Measurements from ENCODE around the gene HOXA6.

The HOXA6 gene

DNA sequence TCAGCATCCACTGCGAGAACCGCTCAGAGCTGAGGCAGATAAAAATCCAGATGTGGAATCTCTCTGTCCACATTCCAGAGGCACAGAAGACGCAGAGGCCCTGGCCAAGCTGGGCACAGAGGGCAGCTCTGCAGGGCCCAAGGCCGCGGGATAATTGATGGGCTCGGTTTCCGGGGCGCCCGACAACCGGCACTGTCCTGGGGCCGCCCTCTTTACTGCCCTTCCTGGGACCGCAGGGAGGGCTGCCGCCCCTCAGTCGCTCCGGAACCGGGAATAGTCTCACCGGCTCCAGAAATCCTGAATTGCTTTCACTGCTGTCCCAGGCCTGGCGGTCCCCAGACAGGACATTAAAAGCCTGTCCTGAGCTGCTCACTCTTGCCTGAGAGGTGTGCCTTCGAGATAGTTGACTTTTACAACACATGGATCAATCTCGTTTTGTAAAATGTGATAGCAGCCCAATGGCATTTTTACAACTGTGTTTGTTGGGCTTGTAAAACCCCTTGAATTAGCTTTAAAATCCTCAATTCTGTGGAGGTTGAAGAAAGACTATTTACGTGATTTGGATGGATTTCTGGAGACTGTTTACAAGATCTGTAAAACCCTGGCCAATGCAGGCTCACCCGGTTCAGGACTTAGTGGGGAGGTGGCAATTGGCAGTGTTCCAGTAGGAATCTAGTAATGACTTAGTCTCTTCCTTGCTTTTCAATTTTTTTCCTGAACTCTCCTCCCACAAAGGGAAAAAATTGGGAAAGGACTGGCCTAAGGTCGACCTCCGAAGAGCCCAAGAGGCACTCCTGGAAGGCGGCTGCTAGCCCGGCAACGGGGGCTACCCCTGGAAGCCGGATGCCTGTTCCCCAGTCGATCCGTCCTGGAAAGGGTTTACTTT lies 1.4 kb upstream of the HOXA6 start:
- DNase-seq: no peak

DNA sequence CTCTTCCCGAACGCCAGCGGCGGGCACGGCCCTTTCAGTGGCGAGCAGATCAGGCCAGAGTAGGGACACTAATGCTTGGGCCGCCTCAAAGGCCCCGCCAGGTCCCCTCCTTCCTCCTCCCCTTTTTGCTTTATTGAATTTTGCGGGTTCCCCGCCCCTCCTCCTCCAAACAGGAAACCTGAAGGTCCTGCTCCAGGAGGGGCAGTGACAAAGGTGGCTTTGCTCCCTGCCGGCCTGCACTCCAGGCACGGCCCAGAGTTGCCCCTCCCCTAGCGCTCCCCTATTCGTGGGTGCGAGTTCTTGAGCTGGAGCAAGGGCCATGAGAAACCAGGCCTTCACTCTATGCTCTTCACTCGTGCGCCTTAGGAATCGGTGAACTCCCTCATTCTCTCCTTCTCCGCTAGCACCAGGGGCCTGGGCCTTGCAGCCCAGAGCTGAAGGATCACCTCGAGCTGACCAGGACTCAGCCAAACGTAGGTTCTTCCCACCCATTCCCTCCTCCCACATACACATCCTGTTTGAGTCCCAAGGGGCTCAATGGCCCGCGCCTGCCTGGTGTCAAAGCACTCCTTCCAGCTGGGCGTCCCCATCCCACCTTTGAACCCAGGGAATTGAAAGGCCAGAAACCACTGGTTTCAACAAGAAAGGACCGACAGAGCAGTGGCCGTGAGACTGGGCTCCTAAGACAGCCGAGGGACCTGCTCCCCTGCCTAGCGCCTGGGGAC lies 619 bp upstream of the HOXA6 start:
- no peak for DNase-seq

DNA sequence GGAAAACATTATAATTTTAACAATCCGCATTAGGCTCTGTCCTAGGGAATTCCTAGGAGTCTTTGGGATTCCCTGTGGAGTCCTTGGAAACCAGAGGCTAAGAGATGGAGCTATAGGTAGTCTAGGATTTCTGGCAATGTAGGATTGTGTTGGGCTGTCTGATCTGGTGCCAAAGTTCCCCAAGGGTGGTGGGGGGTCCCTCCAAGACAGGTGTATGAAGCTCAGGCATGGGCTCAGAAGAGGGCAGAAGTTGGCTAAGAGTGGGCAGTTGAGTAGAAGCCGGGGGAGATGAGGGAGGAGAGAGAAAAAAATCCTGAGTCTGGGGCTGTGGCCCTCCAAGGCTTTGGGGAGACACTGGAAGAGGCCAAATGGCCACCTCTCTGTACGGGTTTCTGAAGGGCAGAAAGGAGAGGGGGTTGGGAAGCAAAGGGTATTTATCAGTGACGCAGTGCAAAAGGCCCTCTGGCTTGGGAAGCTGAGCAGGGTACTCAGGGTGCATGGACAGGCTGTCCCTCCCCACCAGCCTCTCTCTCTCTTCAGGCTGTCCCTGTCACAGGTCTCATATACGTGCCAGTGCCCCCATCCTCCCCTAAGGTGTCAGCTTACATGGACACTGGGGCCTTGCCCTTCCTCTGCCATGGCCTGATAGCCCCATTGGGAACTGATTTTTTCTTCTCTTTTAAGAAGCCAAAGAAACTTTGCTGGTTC lies 929 bp downstream of the HOXA6 start:
- DNase-seq: no peak

DNA sequence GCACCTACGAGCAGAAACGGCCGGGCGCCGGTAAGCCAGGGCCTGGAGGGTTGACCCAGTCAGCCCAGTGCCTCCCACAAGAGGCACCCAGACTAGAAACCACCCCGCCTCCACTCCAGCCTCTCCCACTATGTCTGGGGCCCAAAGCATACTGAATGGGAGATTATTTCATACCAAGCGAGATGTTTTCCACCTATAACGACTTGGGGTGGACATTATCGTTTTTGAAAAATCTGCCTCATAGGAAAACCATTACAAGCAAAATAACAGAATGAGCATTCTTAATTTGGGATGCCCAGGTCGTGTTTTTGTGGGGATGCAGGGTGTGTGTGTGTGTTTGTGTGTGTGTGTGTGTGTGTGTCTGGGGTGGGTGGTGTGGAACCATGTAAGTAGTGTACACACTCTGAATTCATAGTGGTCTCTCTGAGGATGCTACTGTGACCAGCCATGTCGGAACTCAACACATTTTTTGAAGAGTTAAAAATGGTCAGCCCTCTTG lies 1.6 kb downstream of the HOXA6 start:
- no peak for DNase-seq

DNA sequence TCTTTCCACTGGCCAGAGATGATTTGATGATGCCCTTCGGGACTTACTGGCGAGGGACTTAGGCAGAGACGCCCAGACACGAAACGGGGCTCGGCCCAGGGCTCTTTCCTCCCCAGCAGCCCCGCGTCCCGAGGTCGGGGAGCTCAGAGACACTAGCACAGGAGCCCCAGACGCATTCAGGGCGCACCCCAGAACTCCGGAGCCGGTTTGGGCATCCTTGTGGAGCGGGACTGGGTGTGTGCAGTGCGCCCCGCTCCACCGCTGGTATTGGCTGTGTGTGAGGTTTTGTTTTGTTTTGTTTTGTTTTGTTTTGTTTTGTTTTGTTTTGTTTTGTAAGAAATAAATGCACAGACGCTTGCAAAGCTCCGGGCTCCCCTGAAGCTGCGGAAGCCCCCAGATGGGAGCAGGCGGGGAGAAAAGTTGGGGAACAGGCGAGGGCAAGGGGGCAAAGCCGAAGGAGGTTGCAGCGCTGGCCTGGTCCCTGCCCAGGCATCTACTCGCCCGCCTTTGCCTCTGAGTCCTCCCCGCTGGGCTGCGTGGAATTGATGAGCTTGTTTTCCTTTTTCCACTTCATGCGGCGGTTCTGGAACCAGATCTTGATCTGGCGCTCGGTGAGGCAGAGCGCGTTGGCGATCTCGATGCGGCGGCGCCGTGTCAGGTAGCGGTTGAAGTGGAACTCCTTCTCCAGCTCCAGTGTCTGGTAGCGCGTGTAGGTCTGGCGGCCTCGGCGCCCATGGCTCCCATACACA lies 2.2 kb downstream of the HOXA6 start:
- DNase-seq: no peak

DNA sequence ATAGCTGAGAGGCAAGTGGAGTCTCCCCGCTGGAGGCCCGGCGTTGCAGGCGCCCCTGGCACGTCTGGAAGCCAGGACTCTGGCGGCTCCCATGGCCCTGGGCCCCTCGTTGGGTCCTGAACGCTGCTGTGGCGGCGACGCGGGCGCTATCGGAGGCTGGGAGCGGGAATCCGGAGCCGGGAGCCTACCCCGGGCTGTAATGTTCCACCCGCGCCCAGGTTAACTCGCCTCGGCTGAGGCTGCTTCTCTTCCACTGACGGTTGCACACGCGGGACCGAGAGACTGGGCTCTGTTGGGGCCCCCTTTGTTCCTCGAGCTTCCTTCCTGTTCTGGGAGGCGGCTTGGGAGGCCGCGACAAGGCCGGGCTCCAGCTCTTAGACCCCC lies 2.8 kb downstream of the HOXA6 start:
- DNase-seq: no peak

DNA sequence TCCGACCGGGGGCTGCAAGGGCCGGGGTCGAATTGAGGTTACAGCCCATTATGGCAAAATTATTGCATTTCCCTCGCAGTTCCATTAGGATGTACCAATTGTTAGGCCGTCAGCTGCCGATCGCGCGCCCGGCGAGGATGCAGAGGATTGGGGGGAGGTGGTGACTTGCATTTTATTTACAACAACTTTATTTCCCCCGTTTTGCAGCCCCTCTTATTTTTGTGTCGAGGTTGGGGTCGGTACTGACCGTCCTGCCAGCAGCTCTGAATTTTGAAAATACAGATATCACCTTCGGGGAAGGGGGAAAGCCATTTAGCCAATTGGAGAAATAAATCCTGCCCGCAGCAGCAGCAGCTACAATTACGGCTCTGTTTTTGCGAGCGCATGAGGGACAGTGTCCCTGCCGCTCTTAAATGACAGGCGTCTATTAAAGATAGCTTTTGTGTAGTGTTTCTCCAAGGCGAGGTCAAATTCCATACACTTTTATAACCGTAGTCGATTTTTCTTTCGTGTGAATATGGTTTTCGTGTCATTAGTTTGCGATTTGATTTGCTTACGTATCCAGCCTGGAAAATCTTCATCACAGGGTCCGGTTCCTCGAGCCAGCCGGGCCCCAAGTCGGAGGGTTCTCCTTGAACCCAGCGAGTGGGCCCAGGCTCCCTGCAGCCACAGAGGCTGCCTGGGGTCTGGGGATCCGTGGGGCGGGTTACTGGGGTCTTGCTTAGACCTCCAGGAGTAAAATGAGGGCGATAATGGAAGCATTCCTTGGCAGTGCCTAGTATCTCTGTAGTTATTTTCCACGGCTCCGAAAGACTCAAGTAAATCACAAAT lies 3.4 kb downstream of the HOXA6 start:
- no peak for DNase-seq

DNA sequence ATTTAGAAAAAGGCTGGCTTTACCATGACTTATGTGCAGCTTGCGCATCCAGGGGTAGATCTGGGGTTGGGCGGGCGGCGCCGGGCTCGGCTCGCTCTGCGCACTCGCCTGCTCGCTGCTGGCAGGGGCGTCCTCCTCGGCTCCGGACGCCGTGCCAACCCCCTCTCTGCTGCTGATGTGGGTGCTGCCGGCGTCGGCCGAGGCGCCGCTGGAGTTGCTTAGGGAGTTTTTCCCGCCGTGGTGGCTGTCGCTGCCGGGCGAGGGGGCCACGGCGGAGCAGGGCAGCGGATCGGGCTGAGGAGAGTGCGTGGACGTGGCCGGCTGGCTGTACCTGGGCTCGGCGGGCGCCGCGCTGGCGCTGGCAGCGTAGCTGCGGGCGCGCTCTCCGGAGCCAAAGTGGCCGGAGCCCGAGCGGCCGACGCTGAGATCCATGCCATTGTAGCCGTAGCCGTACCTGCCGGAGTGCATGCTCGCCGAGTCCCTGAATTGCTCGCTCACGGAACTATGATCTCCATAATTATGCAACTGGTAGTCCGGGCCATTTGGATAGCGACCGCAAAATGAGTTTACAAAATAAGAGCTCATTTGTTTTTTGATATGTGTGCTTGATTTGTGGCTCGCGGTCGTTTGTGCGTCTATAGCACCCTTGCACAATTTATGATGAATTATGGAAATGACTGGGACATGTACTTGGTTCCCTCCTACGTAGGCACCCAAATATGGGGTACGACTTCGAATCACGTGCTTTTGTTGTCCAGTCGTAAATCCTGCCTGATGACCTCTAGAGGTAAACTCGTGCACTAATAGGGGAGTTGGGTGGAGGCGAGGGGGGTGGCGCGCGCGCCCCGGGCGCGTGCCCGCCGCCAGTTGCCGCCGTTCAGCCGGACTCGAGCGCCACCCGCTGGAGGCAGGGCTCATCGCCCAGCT lies 4.3 kb downstream of the HOXA6 start, which contains the start of gene HOXA5:
Gene HOXA5, minus strand, starts transcription at position 659 of the 927 bp plus-strand sequence. Its CDS starts 74 bp downstream, at position 585.
- DNase-seq: no peak

DNA sequence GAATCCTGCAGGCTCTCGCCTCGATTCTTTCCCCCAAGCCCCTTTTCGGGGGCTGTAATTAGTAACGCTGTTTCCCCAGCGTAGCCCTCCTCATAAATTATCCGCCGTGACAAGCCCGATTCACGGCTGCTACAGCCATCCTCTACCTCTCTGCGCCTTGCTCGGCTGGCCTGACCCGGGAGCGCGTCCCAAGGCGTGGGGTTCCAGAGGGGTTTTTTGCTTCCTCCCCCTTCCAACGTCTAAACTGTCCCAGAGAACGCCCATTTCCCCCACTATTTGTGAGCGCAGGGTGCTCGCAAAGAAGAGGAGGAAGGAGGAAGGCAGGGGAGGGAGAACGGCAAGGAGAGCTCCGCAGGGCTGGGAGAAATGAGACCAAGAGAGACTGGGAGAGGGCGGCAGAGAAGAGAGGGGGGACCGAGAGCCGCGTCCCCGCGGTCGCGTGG lies 5.0 kb downstream of the HOXA6 start:
- no peak for DNase-seq

DNA sequence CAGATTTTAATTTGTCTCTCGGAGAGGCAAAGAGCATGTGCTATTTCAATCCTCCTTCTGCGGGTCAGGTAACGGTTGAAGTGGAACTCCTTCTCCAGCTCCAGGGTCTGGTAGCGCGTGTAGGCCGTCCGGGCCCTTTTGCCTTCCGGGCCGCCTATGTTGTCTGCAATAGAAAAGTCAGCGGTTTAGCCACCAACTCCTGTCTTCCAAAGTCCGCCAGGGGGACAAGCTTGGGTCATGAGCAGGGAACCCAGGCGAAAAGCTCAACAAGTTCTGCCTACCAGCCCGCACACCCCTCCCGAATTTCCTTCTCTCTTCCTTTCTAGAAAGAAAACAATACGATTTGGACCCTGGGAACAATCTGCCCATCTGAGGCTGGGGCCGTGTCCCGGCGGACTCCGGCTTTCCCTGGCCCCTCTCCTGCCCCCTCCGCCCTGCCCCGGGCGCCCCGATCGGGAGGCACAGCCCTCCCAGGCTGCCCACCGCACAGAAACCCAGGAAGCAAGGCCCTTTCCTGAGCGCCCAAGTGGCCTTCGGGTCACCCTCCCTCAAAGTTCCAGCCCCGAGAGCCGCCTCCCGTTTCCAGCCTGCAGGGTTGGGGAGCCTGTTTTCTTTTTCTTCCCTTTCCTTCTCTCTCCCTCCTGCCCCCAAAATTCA lies 5.5 kb downstream of the HOXA6 start:
- DNase-seq: no peak

DNA sequence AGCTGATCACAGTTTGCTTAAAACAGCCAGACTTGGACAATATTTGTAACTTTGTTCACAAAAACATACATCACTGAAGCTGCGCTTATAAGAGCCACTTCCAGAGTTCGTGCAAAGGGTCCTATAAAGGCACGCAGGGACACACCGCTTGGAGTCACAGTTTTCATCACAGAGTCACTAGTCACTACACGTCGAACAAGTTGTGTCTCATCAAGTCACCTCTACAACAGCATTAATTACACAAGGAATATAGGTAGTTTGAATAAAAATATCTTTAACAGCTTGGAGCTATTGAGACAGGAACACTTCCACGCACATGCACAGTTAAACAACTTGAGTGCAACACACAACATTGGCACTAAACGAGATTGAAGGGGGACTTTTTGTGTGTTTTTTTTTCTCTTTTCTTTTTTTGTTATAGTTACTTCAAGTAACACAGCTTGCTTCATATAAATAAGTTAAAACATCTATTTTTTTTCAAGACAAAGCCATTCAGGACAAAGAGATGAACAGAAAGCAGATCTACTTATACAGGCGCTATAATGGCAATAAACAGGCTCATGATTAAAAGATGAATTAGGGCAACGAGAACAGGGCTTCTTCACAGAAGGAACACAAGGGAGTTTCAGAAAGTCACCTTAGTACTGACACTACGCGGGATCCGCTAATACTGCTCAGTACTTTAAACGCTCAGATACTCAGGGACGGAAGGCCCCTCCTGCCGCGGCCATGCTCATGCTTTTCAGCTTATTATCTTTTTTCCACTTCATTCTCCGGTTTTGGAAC lies 6.2 kb downstream of the HOXA6 start:
- no peak for DNase-seq

DNA sequence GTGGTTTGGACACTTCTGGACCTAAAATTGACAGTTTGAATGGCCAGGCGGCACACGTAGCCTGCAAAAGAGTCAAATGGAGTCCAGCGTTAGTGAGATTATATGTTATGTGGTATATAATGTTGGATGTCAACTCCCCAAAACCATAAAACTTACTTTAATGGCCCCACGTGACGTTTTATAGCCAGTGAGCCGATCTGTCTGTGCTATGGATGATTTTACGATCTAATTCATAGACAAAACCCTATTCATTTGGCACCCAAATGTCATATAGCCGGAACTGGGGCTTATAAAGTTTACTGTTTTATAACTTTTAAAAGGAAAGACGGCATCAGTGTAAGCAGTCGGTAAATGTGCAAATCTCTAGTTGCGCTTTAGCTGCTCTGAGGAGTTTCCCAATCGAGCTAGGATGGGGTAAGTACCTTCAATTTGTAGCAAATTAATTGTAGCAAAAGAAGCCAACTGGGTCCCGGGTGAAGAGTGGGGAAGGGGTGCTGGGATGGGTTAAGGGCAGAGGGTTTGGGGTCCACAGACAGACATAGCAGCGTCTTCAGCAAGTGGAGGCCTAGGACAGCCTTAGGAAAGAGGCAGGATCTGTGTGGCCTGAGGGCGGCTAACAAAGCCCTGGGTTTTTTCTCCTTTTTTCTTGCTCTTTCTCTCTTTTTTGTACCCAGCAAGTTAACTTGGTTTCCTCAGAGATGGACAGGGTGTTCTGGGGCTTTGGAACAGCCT lies 7.3 kb downstream of the HOXA6 start:
- no peak for DNase-seq

DNA sequence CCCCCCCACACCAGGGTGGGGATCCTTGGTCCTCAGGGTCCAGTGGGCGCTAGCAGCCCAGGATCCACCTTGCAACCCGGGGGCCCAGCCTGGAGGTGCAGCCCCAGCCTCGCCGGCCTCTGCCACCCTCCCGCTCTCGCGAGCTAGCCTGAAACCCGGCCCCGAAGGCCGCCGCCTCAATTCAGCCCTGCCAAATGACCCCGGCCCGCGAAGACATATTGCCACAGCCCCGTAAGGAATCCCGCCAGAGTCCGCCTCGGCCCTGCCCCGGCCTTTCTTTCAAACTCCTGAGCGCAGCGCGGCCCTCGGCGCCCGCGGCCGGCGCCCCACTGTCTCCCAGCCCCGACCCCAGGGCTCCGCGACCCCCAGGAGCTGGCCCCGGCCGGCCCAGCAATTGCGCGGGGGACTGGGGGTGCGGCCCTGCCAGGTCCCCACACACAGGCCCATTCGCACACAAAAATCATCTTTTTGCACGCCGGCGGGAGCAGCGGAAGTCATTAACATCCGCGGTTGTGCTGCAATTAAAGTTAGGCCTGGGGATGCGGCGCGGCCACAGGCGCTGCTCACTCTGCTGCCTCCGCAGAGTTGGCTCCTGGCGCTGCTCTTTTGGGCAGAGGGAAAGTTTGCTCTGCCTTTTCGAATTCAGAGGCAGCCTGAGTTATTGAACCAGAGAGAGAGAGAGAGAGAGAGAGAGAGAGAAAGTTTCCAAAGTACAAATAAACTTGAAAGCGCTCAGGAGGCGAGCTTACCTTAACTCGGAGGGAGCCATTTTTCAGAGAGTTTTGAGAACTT lies 8.0 kb downstream of the HOXA6 start:
- DNase-seq: no peak

DNA sequence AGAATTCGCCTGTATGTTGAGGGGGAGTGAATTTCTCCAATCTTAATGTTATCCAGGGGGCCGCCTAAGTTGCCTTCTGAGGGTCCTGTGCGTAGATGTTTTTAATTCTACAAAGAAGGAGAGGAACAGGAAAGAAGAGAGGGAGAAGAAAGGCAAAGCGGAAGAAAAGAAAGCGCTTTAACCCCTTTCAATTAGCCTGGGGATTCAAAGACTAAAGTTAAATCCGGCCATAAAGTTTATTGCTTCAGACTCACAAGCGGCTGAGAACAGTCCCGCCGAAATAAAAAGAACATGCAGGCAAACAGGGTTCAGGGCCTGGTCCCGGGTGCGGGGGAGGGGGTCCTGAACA lies 8.6 kb downstream of the HOXA6 start:
- DNase-seq: no peak

DNA sequence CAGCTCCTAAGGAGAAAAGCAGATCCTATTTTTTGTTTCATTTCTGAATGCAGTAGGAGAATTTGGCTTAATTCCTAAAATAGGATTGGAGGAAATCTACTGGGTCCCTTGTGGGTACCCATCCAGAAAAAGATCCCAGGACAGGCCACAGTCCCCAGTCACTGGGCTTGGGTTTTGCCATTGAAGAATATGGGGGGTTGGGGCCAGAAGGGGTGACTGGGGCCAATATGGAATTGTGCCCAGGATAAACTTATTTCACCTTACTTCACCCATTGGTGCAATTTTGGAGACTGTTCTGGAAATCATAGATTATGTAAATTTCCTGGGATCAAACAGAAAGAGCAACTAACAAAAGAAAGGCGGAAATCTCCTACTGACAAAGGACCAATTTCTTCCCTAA lies 9.1 kb downstream of the HOXA6 start:
- no peak for DNase-seq

DNA sequence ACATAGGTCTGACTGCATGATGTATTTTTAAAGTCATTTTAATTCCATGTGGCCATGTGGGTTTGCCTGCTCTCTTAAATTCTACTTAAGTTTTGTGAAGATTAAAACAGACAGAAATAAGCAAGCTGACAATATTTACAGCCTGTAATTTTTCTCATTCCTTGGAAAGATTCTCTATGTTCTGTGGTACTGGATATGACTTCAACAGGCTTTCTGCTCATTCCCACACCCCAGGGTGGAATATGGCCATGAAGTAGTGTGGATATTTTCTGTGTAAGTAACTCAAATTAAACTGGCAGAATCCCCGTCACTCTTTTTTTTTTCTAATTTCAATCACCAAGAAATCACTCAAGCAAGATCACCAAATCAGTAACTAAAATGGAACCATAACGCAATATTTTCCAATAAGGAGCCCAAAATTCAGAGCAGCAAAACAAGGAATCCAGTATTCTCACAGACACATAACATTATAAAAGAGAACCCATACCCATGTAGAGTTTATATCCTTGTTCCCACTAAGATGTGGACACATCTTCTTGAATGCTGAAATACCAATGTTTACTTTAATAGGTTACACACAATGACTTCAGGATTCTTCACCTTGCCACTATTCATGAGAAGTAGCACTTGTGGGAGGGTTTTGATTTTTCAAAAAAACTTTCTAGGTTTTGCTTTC lies 9.8 kb downstream of the HOXA6 start:
- no peak for DNase-seq

DNA sequence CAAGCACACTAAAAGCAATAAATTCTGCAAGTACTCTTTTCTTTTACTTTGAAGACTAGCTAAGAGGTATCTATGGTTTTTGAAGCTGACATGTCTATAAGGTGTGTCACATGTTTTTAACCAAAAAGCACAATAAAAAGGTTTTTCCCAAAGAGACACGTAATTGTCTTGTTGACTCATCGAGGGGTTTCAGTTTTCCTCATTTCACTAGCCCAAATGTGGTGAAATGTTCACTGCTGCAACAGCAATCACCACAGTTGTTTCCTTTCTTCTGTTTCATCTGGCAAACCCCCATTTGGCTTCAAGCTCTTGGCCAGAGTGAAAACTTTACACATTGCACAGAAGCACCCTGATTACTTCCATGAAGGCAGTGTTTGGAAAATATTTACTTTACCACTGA lies 13.2 kb downstream of the HOXA6 start:
- DNase-seq: no peak
